Measurements from ENCODE around the gene MICAL3. TPM values are rescaled to one million over a fixed set of nuclear protein-coding genes. Genes with fewer than 3 reads are reported as not detected.

Gene MICAL3
- total and polyA plus RNA-seq, 2 of the 8 experiments (the other 6 are each of a cell fraction or from before 2014, with no cell fraction given) = 8.3 to 41.8 TPM

GRCh38 chr22:17825876-17826550 is 198.3 kb downstream of the MICAL3 start:
- Histone ChIP-seq H4K20me1 (replicated peaks in 1 of 2; ENCODE audit: control insufficient read depth in 1 of 2, insufficient read depth in 2 of 2, low read length in 2 of 2) (peaks cover 1 to 8% of the 10 kb centered on the region in 2 experiments), H2BK12ac (ENCODE audit: low read depth, low read length) (no peak overlapping the region), H4K5ac (ENCODE audit: insufficient read length, low read depth, low read length) (no peak overlapping the region), H3K36me3 (ENCODE audit: control insufficient read depth in 2 of 4, insufficient read depth in 4 of 4, low read length in 3 of 4) (no peaks in the 10 kb centered on the region), H3K4me3 (ENCODE audit: extremely low read depth in 1 of 4, insufficient read depth in 2 of 4, low read depth in 3 of 4, low read length in 4 of 4) (no peak overlapping the region), H2BK15ac (ENCODE audit: low read length) (no peak overlapping the region), H3K23me2 (ENCODE audit: low read depth, low read length) (no peaks in the 10 kb centered on the region), H3K27me3 (replicated peaks in 1 of 4; ENCODE audit: control insufficient read depth in 3 of 4, extremely low read depth in 1 of 4, insufficient read depth in 3 of 4, low read length in 3 of 4) (no peaks in the 10 kb centered on the region), H3K14ac (ENCODE audit: insufficient read length) (no peak overlapping the region), H3K18ac (ENCODE audit: extremely low read depth, low read length) (no peak overlapping the region), H3K56ac (replicated peaks; ENCODE audit: insufficient read length, low read depth, low read length) (no peak overlapping the region), H3K4me1 (replicated peaks in 1 of 4; ENCODE audit: control insufficient read depth in 3 of 4, insufficient read depth in 4 of 4, low read length in 3 of 4) (no peaks in the 10 kb centered on the region), H3K23ac (ENCODE audit: insufficient read length) (no peak overlapping the region), H4K91ac (replicated peaks; ENCODE audit: insufficient read length, low read length) (no peak overlapping the region), H3K79me1 (ENCODE audit: low read depth, low read length) (no peaks in the 10 kb centered on the region), H2AK5ac (ENCODE audit: low read depth, low read length) (no peak overlapping the region), H2BK5ac (ENCODE audit: low read depth, low read length) (no peak overlapping the region), H3K4ac (replicated peaks; ENCODE audit: insufficient read length, low read depth, low read length) (no peak overlapping the region), H3K9ac (replicated peaks in 1 of 4; ENCODE audit: extremely low read depth in 1 of 4, low read depth in 3 of 4, low read length in 3 of 4) (no peak overlapping the region), H2AFZ (ENCODE audit: low read length) (no peak overlapping the region), H3K9me3 (ENCODE audit: insufficient read depth in 2 of 2, low read depth in 1 of 2, low read length in 1 of 2) (no peaks in the 10 kb centered on the region), H4K8ac (ENCODE audit: extremely low read depth, insufficient read depth, low read length) (no peak overlapping the region; the same call in 1 of the 2 replicates), H3K4me2 (ENCODE audit: insufficient read depth in 1 of 2, low read depth in 2 of 2, low read length in 2 of 2) (no peak overlapping the region), H3K79me2 (ENCODE audit: control insufficient read depth in 1 of 2, insufficient read depth in 2 of 2, low read length in 2 of 2) (no peaks in the 10 kb centered on the region), H3K27ac (ENCODE audit: low read depth, low read length) (no peak overlapping the region), H2BK20ac (ENCODE audit: low read length) (no peak overlapping the region), H2BK120ac (replicated peaks; ENCODE audit: low read depth, low read length) (no peak overlapping the region)
- DNase-seq (ENCODE audit: low read depth in 1 of 2, low spot score in 2 of 2) (no peak), FAIRE-seq (no peak)
- ChIA-PET POLR2A (ENCODE audit: partially characterized antibody) (interaction anchor here (0.6 kb wide), 1 partner anchor 152 kb away, joined by 3 read pairs; no protein-coding TSS in a partner anchor), CTCF (ENCODE audit: partially characterized antibody) (interaction anchor here (1.2 to 1.9 kb wide), 5 partner anchors 23 to 250 kb away, joined by 3 to 4 read pairs (median 4); no protein-coding TSS in a partner anchor)
- WGBS, 2 experiments (ENCODE audit: extremely low coverage in 1 of 2, insufficient coverage in 1 of 2, insufficient read length in 1 of 2, insufficient replicate concordance in 2 of 2, low coverage in 1 of 2, low lambda C conversion rate in 2 of 2, missing lambda C conversion rate in 1 of 2) = 83% methylated on average over 21 of the region's 22 CpGs; no CpG with 5 or more reads in 1 of the 2 experiments
- no peak for TF ChIP-seq TBP (IDR thresholded peaks at IDR 0.05; ENCODE audit: low read depth, low read length)
- TF ChIP-seq POLR2AphosphoS5 (IDR thresholded peaks at IDR 0.05; ENCODE audit: low read depth, low read length) = no peak
- TF ChIP-seq, protein P1, sequence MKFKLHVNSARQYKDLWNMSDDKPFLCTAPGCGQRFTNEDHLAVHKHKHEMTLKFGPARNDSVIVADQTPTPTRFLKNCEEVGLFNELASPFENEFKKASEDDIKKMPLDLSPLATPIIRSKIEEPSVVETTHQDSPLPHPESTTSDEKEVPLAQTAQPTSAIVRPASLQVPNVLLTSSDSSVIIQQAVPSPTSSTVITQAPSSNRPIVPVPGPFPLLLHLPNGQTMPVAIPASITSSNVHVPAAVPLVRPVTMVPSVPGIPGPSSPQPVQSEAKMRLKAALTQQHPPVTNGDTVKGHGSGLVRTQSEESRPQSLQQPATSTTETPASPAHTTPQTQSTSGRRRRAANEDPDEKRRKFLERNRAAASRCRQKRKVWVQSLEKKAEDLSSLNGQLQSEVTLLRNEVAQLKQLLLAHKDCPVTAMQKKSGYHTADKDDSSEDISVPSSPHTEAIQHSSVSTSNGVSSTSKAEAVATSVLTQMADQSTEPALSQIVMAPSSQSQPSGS (IDR thresholded peaks at IDR 0.05; ENCODE audit: low read length) = no peak
- TF ChIP-seq SAP30 (IDR thresholded peaks at IDR 0.05; ENCODE audit: insufficient read depth, insufficient replicate concordance, low read length) = no peak
- no peak for TF ChIP-seq NANOG (IDR thresholded peaks at IDR 0.05; ENCODE audit: insufficient read depth, low read depth, low read length, poor library complexity, severe bottlenecking)
- TF ChIP-seq ASH2L (IDR thresholded peaks at IDR 0.05; ENCODE audit: low read length) = no peak
- no peak for TF ChIP-seq EP300 (IDR thresholded peaks at IDR 0.05; ENCODE audit: borderline replicate concordance in 1 of 2, low read depth in 2 of 2, low read length in 2 of 2)
- TF ChIP-seq SUZ12 (IDR thresholded peaks at IDR 0.05; ENCODE audit: low read length) = no peak
- TF ChIP-seq PHF8 (conservative IDR thresholded peaks at IDR 0.05; ENCODE audit: low read depth, low read length) = no peak
- TF ChIP-seq SIN3A (conservative IDR thresholded peaks at IDR 0.05 in 1 of 2, IDR thresholded peaks at IDR 0.05 in 1 of 2; ENCODE audit: low read depth in 1 of 2, low read length in 2 of 2) = no peak
